NB4 (cell line): ENCODE results near the gene NUBP2.

ENCODE experiments used
- CTCF ChIP-seq: IDR thresholded peaks from one replicate; pipeline ENCODE4 v1.5.1; 2012; ENCODE audit warnings: low read depth, low read length
- POLR2A ChIP-seq: IDR thresholded peaks from 2 replicates; pipeline ENCODE4 v1.6.1; 2011; ENCODE audit warnings: mild to moderate bottlenecking; ENCODE audit not compliant: insufficient read length; ENCODE audit errors: extremely low read depth
- TF ChIP-seq, protein P1 (sequence below): IDR thresholded peaks from 2 replicates; pipeline ENCODE4 v1.6.1; 2011; ENCODE audit warnings: low read depth, low read length

DNA sequence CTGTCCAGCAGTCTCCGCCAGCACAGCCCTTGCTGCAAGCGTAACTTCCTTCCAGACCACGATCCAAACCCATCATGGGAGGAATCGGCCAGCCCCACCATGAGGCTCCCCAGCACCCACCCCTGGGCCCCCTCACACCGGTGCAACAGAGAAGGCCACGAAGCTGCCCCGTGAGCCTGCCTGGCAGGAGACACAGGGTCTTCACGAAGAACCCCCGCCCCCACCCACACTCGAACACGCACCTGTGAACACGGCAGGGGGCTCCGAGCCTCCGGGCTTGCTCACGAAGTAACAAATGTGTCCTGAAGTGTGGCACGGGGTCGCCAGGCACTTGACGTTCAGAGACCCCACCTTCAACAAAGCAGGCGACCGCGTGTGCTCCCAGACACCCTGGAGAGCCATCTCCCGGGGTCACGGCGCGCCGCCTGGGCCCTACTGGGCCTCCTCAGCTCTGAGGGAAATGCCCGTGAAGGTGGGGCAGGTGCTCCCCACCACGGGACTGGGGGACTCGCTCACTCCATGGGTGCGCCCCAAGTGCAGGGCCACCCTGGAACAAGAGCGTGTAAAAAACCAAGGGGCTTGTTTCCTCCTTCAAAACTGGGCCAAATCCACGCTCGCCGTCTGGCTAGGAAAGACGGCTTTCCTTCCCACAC lies 36.2 kb downstream of the NUBP2 start:
- TF ChIP-seq CTCF (no peak), POLR2A (no peak)
- TF ChIP-seq, protein P1, sequence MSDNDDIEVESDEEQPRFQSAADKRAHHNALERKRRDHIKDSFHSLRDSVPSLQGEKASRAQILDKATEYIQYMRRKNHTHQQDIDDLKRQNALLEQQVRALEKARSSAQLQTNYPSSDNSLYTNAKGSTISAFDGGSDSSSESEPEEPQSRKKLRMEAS, result no peak
